HG03378 (cell line): ENCODE results near the gene SPG7.

ENCODE experiments used
- ATAC-seq: cut with Tn5 transposase; IDR thresholded peaks from one replicate; pipeline ENCODE4 v1.9.1; 2021; ENCODE audit warnings: mild to moderate bottlenecking, moderate library complexity; ENCODE audit not compliant: unreplicated experiment

Gene SPG7

DNA sequence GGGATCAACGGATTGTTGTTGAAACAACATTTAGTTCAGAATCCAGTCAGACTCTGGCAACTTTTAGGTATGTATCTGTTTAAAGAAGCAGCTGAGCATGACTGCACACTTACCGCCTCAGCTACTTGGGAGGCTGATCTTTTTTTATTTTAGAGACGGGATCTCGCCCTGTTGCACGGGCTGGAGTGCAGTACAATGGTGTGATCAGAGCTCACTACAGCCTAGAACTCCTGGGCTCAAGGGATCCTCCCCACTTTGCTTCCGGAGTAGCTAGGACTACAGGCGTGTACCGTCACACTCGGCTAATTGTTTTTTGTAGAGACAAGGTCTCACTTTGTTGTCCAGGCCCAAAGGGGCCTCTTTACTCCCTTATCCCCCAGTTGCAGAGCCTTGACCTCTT lies 2.3 kb downstream of the SPG7 start:
- ATAC-seq: no peak

GRCh38 chr16:89511374-89511773 lies 3.2 kb downstream of the SPG7 start:
- ATAC-seq: no peak

GRCh38 chr16:89512453-89512852 lies 4.2 kb downstream of the SPG7 start:
- no peak for ATAC-seq

GRCh38 chr16:89517128-89517527 lies 8.9 kb downstream of the SPG7 start:
- no peak for ATAC-seq

DNA sequence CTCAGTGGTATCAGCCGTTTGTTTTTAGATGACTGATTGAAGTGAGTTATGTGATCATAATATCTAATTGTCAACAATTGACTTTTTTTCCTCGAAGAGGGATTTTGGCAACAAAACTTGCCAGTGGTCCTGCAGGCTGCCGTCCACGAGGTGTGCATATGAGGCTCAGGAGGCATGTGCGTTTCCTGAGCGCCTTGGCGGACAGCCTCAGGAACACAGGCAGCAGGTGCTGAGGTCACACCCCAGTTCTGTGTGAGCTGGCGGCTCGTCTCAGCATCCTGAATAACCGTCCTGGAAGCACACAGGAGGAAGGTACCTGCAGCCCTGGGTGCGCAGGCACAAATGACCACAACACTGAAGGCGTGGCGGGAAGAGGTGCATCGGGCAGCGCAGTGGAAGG lies 11.7 kb downstream of the SPG7 start:
- ATAC-seq: no peak

GRCh38 chr16:89522287-89522686 lies 14.1 kb downstream of the SPG7 start:
- ATAC-seq: no peak

DNA sequence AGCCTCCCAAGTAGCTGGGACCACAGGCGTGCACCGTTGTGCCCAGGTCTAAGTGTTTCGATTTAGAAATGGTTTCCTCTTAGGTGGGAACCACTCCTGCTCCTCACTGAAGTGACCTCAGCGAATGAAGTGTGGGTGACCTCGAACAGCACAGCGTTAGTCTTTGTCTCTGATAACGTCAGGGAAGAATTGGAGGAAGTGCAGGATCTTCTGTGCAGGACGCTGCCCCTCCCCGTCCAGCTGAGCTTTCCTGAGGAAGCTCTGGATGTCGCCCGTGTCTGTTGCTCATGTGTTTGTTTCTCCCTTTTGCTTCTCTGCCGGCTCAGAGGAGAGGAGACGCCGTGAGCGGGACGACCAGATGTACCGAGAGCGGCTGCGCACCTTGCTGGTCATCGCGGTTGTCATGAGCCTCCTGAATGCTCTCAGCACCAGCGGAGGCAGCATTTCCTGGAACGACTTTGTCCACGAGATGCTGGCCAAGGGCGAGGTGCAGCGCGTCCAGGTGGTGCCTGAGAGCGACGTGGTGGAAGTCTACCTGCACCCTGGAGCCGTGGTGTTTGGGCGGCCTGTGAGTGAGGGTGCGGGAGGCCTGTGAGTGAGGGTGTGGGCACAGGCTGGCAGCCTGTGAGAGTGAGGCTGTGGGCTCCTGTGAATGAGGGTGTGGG lies 15.6 kb downstream of the SPG7 start:
- no peak for ATAC-seq

DNA sequence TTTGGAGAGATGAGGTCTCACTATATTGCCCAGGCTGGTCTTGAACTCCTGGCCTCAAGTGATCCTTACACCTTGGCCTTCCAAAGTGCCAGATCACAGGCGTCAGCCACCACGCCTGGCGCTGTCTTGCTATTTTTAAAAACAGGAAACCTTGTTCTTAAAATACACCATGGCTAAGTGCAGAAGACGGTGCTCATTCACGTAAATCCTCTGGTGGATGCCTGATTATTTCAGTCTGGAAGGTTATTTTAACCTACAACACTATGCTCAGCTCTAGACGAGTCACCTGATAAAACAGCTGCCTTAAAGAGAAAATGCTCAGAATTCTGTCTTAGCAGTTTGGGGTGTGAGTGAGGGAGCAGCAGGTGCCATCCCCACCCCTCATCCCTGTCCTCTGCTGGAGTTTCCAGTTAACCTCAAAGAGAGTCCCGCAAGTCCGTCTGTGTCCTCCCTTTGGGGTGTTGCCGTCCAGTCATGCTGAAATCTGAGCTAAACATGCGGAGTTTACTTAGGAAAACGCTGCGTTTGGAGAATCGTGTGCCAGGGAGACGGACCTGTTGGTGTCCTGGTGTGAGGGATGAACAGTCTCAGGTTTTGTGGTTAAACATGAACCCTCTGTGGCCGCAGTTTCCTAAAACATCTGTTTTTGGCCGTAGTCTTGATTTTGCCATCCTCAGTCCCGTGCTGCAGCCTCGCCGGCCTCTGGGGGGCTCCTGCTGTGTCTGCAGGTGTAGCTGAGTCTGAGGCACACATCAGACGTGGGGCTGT lies 17.1 kb downstream of the SPG7 start:
- no peak for ATAC-seq

DNA sequence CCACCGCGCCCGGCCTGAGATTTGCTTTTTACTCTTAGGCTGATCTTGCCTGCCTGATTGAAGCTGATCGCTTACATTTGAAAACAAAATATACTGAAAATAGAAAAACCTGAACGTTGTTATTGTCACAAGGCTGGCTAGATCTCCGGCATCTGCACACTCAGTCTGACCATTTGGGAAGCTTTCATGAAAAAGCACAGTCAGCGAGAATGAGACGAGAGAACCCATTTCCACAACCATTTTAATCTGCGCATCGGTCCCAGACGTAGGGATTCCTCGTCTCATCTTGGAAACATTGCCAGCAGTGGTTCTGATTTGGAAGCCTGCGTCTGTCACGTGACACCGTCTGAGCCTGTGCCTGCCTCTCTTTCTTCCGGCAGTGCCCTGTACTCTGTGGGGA lies 20.9 kb downstream of the SPG7 start:
- ATAC-seq: no peak

GRCh38 chr16:89530401-89531381 lies 22.5 kb downstream of the SPG7 start:
- ATAC-seq: no peak

- ATAC-seq: no peak
Observed at GRCh38 chr16:89531821-89532526, 23.8 kb downstream of the SPG7 start.

GRCh38 chr16:89534252-89534756 lies 26.1 kb downstream of the SPG7 start:
- ATAC-seq: no peak

DNA sequence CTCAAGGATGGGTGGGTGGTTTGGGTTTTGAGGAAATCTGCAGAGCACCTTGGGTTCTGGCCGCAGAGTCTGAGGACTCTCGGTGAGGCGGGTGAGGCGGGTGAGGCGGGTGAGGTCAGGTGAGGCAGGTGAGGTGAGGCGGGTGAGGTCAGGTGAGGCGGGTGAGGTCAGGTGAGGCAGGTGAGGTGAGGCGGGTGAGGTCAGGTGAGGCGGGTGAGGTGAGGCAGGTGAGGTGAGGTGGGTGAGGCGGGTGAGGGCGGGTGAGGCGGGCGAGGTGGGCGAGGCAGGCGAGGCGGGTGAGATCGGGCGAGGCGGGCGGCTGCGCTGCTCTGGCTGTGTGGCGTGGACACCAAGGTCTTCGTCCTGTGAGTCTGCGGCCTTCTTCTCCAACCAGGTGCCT lies 28.2 kb downstream of the SPG7 start:
- ATAC-seq: no peak

DNA sequence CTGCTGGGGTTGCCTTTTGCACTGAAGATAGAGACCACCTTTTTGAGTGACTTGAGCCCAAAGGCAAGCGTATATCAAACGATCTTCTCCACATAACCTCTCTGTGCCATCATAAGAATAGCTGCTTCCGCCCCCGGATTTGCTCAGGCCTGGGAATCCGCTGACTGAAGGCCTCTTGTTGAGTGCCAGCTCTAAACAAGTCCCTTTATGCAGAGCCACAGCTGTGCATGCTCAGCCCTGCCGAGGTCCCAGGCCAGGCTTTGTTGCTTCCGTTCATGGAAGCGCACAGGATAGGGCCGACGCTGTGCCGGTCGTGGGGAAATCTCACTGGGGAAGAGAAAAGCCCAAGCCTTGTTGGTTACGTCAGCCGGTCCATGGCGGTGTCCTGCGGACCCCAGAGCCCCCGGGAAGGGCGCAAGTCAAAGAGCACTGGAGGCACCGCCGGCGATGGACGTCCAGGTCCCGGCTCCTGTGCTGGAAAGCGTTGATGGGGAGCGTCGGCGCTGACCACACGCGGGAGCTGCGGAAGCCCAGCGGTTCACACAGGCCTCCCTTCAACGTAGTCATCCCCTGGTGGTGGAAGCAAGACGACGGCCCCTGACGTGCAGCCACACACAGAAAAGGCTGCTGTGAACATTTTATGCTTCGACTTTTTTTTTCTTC lies 28.8 kb downstream of the SPG7 start:
- ATAC-seq: no peak

DNA sequence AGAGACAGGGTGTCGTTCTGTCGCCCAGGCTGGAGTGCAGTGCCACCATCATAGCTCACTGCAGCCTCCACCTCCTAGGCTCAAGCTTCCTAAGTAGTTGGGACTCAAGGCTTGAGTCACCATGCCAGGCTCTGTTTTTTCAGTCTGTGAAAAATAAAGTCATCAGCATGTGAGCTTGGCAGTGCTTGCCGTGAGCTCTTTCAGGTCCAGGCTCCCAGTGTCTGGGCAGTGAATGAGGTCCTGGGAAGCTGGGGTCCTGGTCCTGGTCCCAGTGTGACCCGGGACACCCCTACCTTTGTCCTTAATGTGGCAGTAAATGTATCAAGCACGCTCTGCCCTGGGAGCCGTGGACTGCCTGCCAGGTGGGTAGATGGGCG lies 29.3 kb downstream of the SPG7 start:
- ATAC-seq: no peak

GRCh38 chr16:89538286-89538685 lies 30.1 kb downstream of the SPG7 start:
- ATAC-seq: no peak

GRCh38 chr16:89540557-89540956 lies 32.4 kb downstream of the SPG7 start:
- no peak for ATAC-seq

- ATAC-seq: no peak
Observed at GRCh38 chr16:89541792-89542191, 33.6 kb downstream of the SPG7 start.

DNA sequence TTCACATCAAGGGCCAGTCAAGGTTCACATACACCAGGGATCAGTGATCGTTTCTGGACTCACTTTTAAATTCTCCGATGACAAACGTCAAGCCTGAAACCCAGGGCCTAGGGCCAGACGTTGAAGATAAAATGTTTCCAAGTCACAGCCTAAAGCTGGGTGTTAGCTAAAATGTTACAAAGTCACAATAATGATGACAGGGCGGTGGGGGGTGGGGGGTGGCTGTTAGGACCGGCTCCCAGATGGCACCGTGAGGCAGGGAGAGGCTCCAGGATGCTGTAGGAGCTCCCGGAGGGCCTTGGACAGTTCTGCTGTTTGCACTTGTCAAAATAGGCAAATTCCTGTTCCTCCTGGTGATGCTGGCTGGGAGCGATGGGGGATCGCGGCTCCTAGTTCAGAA lies 35.9 kb downstream of the SPG7 start:
- no peak for ATAC-seq

DNA sequence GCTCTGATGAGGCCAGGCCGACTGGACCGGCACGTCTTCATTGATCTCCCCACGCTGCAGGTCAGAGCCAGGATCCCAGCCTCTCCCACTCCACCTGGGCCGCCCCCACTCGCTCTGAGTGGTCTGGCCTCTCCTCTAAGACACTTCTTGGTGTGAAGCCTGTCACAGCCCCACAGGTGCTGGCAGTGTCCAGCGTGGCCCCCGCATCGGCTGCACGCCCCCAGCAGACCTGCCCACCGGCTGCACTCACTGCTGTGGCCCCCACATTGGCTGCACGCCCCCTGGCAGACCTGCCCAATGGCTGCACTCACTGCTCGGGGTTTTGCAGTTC lies 36.5 kb downstream of the SPG7 start:
- no peak for ATAC-seq
